GM21390 (cell line): Measurements from ENCODE around the gene TUBA3D.
"Not testable (repeated sequence)": the region's sequence is repeated elsewhere in the genome, so short reads cannot be mapped to it uniquely, and the experiment has no call there.

Experiments used
- ATAC-seq: cut with Tn5 transposase; IDR thresholded peaks from one replicate; pipeline ENCODE4 v1.9.1; 2021; ENCODE audit not compliant: unreplicated experiment

TUBA3D gene

GRCh38 chr2:131475831-131476230, at the start of gene TUBA3D:
TSS of gene TUBA3D (plus strand) at chr2:131476119. CDS start at chr2:131476200, 81 bp downstream.
- ATAC-seq = no peak

- ATAC-seq = no peak
Measured at GRCh38 chr2:131426727-131427126, 49.2 kb upstream of the TUBA3D start.

- no peak for ATAC-seq
Measured at GRCh38 chr2:131431336-131431735, 44.6 kb upstream of the TUBA3D start.

GRCh38 chr2:131440742-131441468, 35.0 kb upstream of the TUBA3D start:
- ATAC-seq = peak; percentile 85

- not testable (repeated sequence) for ATAC-seq
Measured at GRCh38 chr2:131444736-131445514, 31.0 kb upstream of the TUBA3D start.

GRCh38 chr2:131445515-131445797, 30.5 kb upstream of the TUBA3D start:
- not testable (repeated sequence) for ATAC-seq

- ATAC-seq = no peak
Measured at GRCh38 chr2:131445896-131446295, 30.0 kb upstream of the TUBA3D start.

GRCh38 chr2:131447981-131448380, 27.9 kb upstream of the TUBA3D start:
- not testable (repeated sequence) for ATAC-seq

GRCh38 chr2:131451265-131451949, 24.5 kb upstream of the TUBA3D start:
- peak; percentile 91 for ATAC-seq

GRCh38 chr2:131454914-131455313, 21.0 kb upstream of the TUBA3D start:
- not testable (repeated sequence) for ATAC-seq

- ATAC-seq = not testable (repeated sequence)
Measured at GRCh38 chr2:131467722-131468121, 8.2 kb upstream of the TUBA3D start.

- not testable (repeated sequence) for ATAC-seq
Measured at GRCh38 chr2:131470944-131471343, 5.0 kb upstream of the TUBA3D start.

GRCh38 chr2:131471624-131472023, 4.3 kb upstream of the TUBA3D start:
- ATAC-seq = not testable (repeated sequence)

GRCh38 chr2:131473266-131473665, 2.7 kb upstream of the TUBA3D start:
- not testable (repeated sequence) for ATAC-seq

- ATAC-seq = not testable (repeated sequence)
Measured at GRCh38 chr2:131476363-131476762, 444 bp downstream of the TUBA3D start.

- ATAC-seq = not testable (repeated sequence)
Measured at GRCh38 chr2:131477227-131477626, 1.3 kb downstream of the TUBA3D start.

GRCh38 chr2:131478074-131478849, 2.3 kb downstream of the TUBA3D start:
- ATAC-seq = not testable (repeated sequence)

GRCh38 chr2:131478850-131479461, 3.0 kb downstream of the TUBA3D start:
- not testable (repeated sequence) for ATAC-seq

GRCh38 chr2:131480351-131480750, 4.4 kb downstream of the TUBA3D start:
- ATAC-seq = not testable (repeated sequence)

GRCh38 chr2:131482506-131483155, 6.7 kb downstream of the TUBA3D start:
- not testable (repeated sequence) for ATAC-seq
